ENCODE measurements around the gene CLCN6.
A peak's percentile ranks its signal among the peaks of the same experiment; 100 is the strongest.

Gene CLCN6

DNA sequence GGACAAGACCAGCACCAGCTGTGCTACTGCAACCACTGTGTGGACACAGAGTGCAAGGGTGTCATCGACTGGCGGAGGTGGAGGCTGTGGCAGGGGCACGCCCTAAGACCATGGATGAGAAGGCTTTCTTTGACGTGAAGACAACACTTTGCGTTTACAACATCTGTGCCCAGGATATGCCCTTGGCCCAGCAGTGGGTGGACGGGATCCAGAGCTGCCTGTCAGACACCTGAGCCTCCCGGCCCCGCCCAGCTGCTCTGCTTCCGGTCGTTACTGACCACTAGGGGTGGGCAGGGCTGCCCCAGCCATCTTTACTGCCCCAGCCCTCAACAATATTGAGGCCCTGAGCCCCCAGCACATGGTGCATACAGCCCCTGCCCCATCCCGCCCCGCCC, 74.2 kb downstream of the CLCN6 start:
- DNase-seq = no peak

DNA sequence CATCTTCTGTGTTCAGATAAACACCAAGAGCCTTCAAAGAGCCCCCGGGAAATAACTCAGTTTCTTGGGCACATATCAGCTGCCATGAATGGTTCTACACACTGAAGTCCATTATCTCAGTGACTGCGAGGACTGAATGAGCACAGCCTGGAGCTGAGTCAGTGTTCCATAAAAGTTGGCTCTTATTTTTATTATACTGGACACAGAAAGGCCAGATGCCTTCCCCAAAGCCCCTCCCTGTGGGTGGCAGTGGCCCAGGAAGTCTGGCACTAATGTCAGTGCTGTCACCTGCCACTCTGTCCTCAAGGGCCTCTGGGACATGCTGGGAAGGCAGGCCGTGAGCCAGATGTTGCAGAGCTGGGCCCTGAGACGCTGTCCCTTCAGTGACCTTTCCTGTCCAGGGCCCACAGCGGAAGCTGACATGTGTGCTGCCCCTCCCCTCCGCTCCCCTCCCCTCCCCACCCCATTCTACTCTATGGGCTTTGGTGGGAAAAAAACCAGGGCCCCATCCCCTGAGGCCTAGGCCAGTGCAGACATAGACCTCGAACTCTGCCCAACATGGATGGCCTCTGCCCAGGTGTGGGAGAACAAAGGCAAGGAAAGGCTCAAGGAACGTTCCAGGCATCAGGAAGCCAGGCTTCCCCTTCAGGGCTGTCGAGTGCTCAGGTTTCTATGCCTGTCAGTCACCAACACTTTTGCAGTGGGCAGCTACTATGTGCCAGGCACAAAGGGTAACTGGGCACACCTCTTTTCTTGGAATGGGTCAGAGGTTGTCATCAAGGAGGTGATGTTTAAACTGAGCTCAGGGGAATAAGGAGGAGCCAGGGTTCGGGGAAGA, 75.1 kb downstream of the CLCN6 start:
- no peak for DNase-seq

DNA sequence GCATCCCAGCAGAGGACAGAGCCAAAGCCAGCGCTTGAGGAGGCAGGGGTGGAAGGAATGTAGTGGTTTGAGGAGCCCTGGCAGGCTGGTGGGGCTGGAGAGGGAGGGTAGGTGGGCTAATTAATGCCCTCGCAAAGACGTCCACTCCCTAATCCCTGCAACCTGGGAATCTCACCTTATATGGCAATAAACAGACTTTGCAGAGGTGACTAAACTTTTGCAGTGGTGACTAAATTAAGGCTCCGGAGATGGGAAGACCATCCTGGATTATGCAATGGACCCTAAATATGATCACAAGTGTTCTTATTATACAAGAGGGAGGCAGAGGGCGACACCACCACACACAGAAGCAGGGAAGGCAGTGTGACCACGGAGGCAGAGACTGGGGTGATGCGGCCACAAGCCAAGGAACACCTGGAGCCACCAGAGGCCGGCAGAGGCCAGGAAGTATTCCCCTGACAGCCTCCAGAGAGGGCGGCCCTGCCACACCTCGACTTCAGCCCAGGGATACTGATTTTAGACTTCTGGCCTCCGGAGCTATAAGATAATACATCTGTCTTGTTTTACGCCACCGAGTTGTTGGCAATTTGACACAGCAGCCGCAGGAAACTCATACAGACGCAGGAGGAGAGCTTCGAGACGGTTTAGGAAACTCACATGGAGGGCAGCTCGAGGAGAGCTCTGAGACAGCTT, 75.9 kb downstream of the CLCN6 start:
- DNase-seq = no peak

DNA sequence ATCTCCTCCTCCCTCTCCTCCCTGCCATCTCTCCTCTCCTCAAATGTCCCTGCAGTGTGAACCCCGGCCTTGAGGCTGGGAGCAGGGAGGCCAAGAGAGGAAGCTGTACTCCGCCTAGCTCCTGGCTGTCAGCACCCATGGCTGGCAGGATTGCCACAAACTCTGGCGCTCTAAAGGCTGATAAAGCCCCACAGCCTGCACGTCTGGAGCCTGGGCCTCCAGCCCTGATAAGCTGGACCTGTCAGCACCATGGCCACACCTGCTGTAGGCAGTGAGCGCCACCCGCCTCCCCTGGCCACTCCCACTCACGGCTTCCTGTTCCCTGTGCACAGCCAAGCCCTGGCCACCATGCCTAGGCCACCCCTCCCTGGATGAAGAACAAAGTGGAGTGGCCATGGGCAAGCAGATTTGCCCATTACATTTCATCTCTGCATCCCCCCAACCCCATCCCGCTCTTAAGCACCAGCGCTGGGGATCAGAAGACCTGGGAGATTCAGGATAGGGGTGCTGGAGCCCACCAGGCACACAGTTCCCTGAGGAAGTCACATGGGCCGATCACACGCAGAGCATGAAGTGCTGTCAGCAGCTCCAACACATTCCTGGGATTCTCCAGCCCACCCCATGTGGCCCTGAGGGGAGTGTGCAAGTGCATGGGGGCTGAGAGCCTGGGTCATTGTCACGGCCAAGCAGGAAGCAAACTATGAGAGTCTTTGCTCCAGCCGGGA, 77.0 kb downstream of the CLCN6 start:
- peak; percentile 83 for DNase-seq

DNA sequence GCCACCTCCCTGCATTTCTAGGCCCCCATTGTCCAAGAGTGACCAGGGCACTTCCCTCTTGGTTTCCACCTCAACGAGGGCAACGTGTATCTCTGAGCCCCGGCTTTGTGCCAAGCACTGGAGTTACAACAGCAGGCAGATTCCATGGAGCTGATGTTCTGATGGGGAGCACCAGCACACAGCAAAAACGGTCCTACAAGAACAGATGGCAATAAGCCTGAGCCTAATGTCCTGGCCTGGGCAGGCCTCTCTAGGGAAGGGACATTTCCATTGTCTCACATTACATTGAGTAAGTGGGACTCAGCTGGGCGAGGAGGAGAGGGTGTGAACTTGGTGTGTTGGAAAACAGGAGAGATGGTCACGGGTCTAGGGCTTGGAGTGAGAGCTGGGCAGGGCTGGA, 79.9 kb downstream of the CLCN6 start:
- no peak for DNase-seq

DNA sequence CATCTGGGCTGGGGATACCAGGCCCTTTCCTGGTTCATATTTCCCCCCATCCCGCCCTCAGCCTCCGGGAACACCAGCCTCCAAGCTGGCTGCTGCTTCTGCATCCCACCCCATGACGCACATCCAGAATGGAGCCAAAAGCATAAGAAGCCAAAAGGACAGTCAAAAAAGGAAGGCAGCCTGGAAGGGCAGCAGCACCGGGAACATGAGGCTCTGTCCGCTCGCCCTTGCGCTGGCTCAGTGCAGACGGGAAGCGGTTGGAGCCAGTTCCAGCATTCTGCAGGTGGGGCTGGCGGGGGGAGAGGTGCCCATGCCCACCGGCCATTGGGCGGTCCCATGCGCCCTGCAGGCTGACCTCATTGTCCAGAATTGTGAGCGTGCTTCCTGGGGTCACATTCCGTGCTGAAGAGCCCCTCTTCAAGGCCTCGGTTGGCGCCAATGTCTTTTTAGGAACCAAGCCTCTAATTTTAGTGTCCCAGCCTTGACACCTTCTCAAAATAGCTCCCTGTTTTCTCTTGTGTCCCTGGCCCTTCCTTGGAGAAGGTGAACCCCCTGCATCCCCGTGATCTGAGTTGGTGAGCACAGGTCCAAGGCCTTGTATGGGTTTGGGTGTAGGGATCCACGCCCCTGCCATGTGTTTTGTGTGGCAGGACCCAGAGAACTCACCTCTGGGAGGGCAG, 81.1 kb downstream of the CLCN6 start:
- DNase-seq = no peak

DNA sequence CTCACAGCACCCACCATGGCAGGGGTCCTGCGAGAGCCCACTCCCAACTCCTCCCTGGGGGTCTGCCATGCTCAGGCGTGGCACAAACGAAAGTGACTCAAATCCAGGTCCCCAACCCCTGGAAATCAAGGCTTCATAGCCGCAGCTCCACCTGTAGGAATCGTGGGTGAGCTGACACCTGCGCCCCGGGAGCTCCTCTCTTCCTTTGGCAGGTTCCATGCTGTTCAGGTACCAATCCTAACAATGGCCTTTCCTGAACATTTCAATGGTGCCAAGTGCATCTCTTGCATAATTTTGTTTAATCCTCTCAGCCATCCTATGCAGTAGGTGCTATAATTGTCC, 81.6 kb downstream of the CLCN6 start:
- no peak for DNase-seq

DNA sequence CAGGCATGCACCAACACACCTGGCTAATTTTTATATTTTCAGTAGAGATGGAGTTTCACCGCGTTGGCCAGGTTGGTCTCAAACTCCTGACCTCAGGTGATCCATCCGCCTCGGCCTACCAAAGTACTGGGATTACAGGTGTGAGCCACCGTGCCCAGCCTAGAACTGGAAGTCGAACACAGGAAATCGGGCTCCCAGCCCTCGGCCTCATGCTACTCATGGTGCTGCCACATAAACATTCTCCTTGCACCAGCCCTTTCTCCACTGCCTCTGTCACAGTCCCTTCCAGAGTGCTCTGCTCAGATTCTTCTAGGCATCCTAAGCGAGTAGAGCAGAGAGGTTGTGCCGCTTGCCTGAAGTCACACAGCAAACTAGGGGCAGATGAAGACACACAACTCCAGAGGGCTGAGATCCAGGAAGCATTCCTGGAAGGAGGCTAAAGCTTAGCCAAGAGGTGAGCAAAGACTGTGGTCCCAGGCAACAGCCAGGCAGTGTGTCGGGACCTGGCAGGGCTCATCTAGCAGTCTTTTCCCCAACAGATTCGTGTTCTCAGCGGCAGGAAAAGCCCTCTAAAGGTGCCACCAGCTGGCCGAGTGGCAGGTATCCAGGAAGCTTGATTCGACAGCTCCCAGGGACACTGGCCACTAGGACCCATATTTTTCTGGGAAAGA, 82.3 kb downstream of the CLCN6 start:
- DNase-seq = no peak

DNA sequence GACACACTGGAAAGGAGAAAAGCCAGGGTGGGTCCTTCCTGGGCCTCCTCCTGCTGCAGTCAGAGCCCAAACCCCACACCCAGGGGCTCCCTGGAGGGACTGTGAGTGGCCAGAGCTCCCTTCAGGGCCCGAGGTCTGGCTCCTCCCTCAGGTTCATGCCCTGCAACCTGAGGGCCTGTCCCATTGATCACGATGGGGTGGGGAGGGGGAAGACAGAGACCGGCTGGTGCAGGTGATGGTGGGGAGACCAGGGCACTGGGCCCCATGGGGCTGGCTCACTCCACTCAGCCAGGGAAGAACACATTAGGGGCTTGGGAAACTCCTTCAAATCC, 82.9 kb downstream of the CLCN6 start:
- no peak for DNase-seq

DNA sequence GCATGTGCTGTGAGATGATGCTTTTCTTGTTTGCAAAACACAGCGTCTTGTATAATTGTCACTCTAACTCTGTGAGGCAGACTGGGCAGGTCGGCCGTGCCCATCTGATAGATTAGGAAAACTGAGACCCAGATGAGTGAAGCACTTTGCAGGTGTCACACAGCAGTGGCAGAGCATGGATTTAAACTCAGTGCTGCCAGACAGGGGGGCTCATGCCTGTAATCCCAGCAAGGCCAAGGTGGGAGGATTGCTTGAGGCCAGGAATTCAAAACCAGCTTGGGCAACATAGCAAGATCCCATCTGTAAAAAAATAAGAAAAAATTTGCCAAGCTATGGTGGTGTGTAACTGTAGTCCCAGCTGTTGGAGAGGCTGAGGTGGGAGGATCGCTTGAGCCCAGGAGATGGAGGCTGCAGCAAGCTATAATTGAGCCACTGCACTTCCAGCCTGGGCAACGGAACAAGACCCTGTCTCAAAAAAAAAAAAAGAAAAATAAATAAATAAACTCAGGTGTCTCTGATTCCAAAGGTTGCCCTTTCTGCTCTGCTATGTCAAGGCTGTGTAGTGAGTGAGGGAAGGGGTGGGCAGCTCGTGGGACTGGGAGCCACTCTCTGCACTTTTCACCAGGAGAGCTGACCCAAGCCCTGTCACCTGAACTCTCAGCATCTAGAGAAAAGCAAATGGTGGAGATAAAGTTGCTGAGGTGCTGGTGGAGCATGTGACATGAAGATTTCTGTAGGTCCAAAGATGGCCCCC, 85.6 kb downstream of the CLCN6 start:
- DNase-seq = no peak

All from NCI-H226 (cell line).